ENCODE measurements around the gene SLC28A3.

Gene SLC28A3

GRCh38 chr9:84251921-84252320 is 88.6 kb downstream of the SLC28A3 start:
- DNase-seq (ENCODE audit: low read depth in 1 of 2, low spot score in 1 of 2), result no peak

- no peak for DNase-seq (ENCODE audit: low read depth in 1 of 2, low spot score in 1 of 2)
These were observed 98.7 kb downstream of the SLC28A3 start for GRCh38 chr9:84241817-84242373.

GRCh38 chr9:84239343-84239742 is 101.2 kb downstream of the SLC28A3 start:
- DNase-seq (ENCODE audit: low read depth in 1 of 2, low spot score in 1 of 2), result no peak

DNA sequence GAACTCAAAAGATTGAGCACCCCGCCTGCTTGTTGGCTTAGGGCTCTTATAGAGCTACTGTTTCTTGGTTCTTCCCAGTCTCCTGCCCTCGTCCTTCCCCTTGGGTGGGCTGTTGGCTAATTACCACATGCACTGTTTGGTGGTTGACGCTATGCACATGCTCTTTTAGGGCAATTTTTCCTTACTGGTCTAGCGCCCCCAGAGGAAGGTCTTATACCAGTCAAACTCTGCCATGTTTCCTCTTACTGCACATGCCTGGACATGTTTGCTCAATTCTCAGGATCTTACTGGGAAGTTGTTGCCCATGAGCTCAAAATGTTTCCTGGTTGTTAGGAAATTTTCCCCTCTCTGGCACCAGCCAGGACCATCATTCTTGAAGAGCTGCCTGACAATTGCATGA is 101.9 kb downstream of the SLC28A3 start:
- DNase-seq (ENCODE audit: low read depth in 1 of 2, low spot score in 1 of 2), result no peak

DNA sequence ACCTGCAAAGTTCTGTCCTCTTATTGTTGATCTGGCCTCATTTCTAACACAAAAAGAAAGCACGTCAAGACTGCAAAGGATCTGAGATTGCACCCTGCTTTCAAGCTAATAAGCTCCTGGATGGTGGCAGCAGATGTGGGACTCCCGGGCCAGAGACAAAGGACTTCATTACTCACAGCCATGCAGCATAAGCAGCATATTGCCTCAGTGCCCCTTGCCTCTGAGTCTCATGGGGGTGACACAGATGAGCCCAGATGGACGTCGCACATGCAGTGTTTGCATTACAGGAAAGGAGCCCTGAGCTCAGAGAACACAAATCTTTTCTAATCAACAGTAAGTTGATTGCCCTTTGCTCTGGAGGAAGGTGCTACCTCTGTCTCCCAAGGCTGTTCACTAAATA is 105.0 kb downstream of the SLC28A3 start:
- DNase-seq (ENCODE audit: low read depth in 1 of 2, low spot score in 1 of 2), result no peak

DNA sequence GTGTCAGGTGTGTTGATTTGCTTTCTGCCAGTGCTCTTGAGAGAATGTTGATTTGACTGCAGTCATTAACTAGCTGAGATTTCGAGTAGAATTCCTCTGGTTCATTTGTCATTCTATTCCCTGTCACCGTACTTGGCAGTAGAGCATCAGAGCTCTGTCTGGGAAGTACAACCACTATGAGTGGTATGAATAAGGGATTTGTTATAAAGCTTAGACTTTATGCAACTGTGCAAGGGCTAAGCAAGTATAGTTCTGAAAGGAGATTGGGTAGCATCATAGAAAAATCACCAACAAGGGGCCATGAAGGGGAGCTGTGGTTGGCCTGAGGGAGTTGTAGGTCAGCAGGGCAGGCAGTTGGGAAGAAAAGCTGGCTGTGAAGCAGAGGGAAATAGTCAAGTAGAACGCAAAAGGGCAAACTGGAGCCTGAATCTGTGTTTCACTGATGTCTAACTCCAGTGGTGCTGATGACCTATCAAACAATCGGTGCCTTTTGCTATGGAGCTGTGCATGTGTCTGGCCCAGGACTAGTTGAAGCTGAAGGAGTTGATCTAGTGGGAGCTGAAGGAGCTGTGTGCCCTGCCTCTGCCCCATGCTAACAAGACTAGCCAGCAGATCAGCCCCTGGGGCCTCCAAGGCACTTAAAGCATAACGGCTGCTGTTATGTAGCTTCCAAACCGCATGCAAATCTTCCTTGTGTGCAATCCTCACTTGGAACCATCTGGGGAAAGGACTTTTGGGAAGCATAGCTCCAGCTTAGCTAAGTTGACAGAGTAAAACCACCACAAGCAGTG is 110.0 kb downstream of the SLC28A3 start:
- DNase-seq (ENCODE audit: low read depth in 1 of 2, low spot score in 1 of 2), result no peak

GRCh38 chr9:84229191-84229590 is 111.4 kb downstream of the SLC28A3 start:
- no peak for DNase-seq (ENCODE audit: low read depth in 1 of 2, low spot score in 1 of 2)

GRCh38 chr9:84228130-84228720 is 112.3 kb downstream of the SLC28A3 start:
- DNase-seq (ENCODE audit: low read depth in 1 of 2, low spot score in 1 of 2), result no peak

DNA sequence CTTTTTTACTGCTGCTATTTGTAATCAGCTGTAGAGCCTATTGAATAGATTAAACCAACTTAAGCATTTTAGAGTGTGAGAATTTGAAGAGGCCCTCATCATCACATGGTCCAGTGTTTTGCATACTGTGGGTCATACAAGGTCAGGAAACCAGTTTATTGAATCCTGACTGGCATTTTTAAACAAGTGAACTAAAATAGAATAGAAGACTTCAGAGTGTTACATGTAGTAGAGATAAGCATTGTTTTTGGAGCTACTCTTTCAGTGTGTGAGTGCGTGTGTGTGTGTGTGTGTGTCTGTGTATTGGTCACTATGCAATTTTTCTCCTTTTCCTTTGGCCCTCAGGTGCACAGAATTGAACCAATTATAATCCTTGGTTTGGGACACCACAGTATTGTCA is 114.4 kb downstream of the SLC28A3 start:
- DNase-seq (ENCODE audit: low read depth in 1 of 2, low spot score in 1 of 2), result no peak

All from activated T-helper 1 cell treated with anti-CD3 and anti-CD28 coated beads, Interleukin-2, amount 50 U/mL, for 16 hours (primary cell).